Measurements from ENCODE around the gene ASCC3. TPM values are rescaled to one million over a fixed set of nuclear protein-coding genes. Genes with fewer than 3 reads are reported as not detected.

The ASCC3 gene
- total and polyA plus RNA-seq, 2 donors (not counting 1 experiment from before 2014, with no cell fraction given): 9.0 to 42.3 TPM

DNA sequence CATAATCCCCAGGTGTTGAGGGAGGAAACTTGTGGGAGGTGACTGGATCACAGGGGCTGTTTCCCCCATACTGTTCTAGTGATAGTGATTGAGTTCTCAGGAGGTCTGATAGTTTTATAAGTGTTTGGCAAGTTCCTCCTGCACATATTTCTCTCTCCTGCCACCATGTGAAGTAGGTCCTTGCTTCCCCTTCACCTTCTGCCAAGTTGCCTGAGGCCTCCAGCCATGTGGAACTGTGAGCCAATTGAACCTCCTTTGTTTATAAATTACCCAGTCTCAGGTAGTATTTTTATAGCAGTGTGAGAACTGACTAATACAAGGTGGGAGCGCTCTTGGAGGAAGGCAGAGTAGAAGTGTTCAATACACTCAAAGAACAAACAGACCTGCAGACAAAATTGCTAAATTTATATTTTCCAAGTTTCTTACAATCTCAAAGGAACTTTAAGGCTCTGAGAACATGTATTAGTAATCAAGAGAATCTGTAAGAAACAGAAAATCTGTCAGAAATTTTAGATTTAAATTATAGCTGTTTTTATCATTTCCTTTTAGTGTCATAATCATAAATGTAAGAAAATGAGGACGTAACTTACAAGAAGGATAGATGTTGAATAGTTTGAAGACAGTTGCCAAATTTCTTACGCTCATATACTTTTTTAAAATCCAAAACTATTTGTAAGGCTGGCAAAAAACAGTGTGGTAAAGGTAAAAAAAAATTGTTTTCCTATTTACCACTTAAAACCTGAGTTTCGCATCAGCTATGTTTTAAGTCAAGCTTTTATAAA is 77.7 kb downstream of the ASCC3 start:
- Mint-ChIP-seq H3K4me1 (peaks cover 15% of the 10 kb centered on the region), H3K27ac (no peak overlapping the region), H3K27me3 (no peaks in the 10 kb centered on the region), H3K9me3 (ENCODE audit: insufficient read depth) (no peaks in the 10 kb centered on the region), H3K4me3 (no peak overlapping the region)
- Histone ChIP-seq H3K4me3 (ENCODE audit: control extremely low read depth in 1 of 5, extremely low read depth in 1 of 5, insufficient read depth in 1 of 5, low read depth in 2 of 5, low read length in 4 of 5) (no peak overlapping the region), H2AFZ (ENCODE audit: insufficient read depth, low read depth, low read length, poor library complexity, severe bottlenecking) (no peak overlapping the region), H3K4me2 (replicated peaks; ENCODE audit: low read depth, low read length, poor library complexity, severe bottlenecking) (no peak overlapping the region), H4K20me1 (ENCODE audit: control insufficient read depth, insufficient read depth, low read length, poor library complexity, severe bottlenecking) (no peaks in the 10 kb centered on the region), H3K9ac (ENCODE audit: low read length) (no peak overlapping the region), H3K27me3 (replicated peaks in 1 of 4; ENCODE audit: control extremely low read depth in 1 of 4, control insufficient read depth in 3 of 4, insufficient read depth in 4 of 4, low read length in 3 of 4) (no peaks in the 10 kb centered on the region), H3K4me1 (ENCODE audit: control insufficient read depth in 2 of 2, insufficient read depth in 2 of 2, low read length in 2 of 2) (peaks cover 0 to 4% of the 10 kb centered on the region in 2 donors), H3K9me3 (ENCODE audit: control extremely low read depth in 1 of 3, control insufficient read depth in 2 of 3, insufficient read depth in 1 of 3, low read length in 2 of 3) (no peaks in the 10 kb centered on the region), H3K79me2 (ENCODE audit: control insufficient read depth, insufficient read depth, low read length) (no peaks in the 10 kb centered on the region), H3K27ac (ENCODE audit: low read length in 2 of 2) (peak overlapping the region in 1 of 2 donors; percentile 52), H3K36me3 (replicated peaks in 1 of 2; ENCODE audit: control extremely low read depth in 1 of 2, control insufficient read depth in 1 of 2, extremely low read depth in 1 of 2, insufficient read depth in 2 of 2, low read length in 1 of 2) (peaks cover 2 to 3% of the 10 kb centered on the region in 2 experiments)
- CTCF ChIA-PET: no interaction called here
- intact Hi-C loops (cut with micrococcal nuclease): no loop called here
- WGBS (ENCODE audit: insufficient coverage): no CpG with 5 or more reads among the region's 4 CpGs
- POLR2A ChIA-PET: no interaction called here
- TF ChIP-seq, protein P1, sequence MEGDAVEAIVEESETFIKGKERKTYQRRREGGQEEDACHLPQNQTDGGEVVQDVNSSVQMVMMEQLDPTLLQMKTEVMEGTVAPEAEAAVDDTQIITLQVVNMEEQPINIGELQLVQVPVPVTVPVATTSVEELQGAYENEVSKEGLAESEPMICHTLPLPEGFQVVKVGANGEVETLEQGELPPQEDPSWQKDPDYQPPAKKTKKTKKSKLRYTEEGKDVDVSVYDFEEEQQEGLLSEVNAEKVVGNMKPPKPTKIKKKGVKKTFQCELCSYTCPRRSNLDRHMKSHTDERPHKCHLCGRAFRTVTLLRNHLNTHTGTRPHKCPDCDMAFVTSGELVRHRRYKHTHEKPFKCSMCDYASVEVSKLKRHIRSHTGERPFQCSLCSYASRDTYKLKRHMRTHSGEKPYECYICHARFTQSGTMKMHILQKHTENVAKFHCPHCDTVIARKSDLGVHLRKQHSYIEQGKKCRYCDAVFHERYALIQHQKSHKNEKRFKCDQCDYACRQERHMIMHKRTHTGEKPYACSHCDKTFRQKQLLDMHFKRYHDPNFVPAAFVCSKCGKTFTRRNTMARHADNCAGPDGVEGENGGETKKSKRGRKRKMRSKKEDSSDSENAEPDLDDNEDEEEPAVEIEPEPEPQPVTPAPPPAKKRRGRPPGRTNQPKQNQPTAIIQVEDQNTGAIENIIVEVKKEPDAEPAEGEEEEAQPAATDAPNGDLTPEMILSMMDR (IDR thresholded peaks at IDR 0.05): no peak
- no peak for TF ChIP-seq EZH2 (IDR thresholded peaks at IDR 0.05; ENCODE audit: borderline replicate concordance, insufficient read depth, low read depth, low read length, poor library complexity, severe bottlenecking)
- ATAC-seq (ENCODE audit: low read depth): no peak
- DNase-seq: no peak

DNA sequence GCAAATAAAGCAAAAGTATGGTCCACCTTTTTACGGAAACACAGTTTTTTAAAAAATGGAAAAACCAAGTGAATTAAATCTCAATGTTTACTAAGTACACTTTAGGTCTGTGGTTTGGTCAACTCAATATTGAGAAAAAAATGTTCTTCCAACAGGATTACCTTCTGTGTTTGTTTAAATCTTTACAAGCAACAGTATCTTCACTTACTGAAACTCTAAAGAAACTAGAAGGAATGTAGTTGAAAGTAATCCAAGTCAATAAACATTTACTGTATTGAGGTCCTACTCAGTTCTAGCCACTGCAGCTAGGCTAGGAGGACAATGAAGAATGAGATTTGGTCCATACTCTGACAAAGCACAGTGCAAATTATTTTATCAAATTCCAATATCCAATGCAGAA is 80.1 kb downstream of the ASCC3 start:
- Mint-ChIP-seq H3K27ac (no peak overlapping the region), H3K4me3 (no peak overlapping the region), H3K27me3 (no peaks in the 10 kb centered on the region), H3K4me1 (peaks cover 20% of the 10 kb centered on the region), H3K9me3 (ENCODE audit: insufficient read depth) (no peaks in the 10 kb centered on the region)
- intact Hi-C loops (cut with micrococcal nuclease): no loop called here
- H3K27me3 ChIP-seq (replicated peaks in 1 of 4; ENCODE audit: control extremely low read depth in 1 of 4, control insufficient read depth in 3 of 4, insufficient read depth in 4 of 4, low read length in 3 of 4): no peaks in the 10 kb centered on the region
- peaks cover 2 to 3% of the 10 kb centered on the region in 2 experiments for H3K36me3 ChIP-seq (replicated peaks in 1 of 2; ENCODE audit: control extremely low read depth in 1 of 2, control insufficient read depth in 1 of 2, extremely low read depth in 1 of 2, insufficient read depth in 2 of 2, low read length in 1 of 2)
- H3K4me1 ChIP-seq (ENCODE audit: control insufficient read depth in 2 of 2, insufficient read depth in 2 of 2, low read length in 2 of 2): peaks cover 8 to 14% of the 10 kb centered on the region in 2 donors
- CTCF ChIA-PET: no interaction called here
- H3K4me2 ChIP-seq (replicated peaks; ENCODE audit: low read depth, low read length, poor library complexity, severe bottlenecking): no peak overlapping the region
- WGBS (ENCODE audit: insufficient coverage): no CpG with 5 or more reads among the region's 1 CpG
- no peaks in the 10 kb centered on the region for H3K9me3 ChIP-seq (ENCODE audit: control extremely low read depth in 1 of 3, control insufficient read depth in 2 of 3, insufficient read depth in 1 of 3, low read length in 2 of 3)
- H4K20me1 ChIP-seq (ENCODE audit: control insufficient read depth, insufficient read depth, low read length, poor library complexity, severe bottlenecking): no peaks in the 10 kb centered on the region
- H3K9ac ChIP-seq (ENCODE audit: low read length): no peak overlapping the region
- DNase-seq (no peak), ATAC-seq (ENCODE audit: low read depth) (no peak)
- H3K79me2 ChIP-seq (ENCODE audit: control insufficient read depth, insufficient read depth, low read length): no peaks in the 10 kb centered on the region
- POLR2A ChIA-PET: no interaction called here
- no peak overlapping the region for H2AFZ ChIP-seq (ENCODE audit: insufficient read depth, low read depth, low read length, poor library complexity, severe bottlenecking)
- H3K4me3 ChIP-seq (ENCODE audit: control extremely low read depth in 1 of 5, extremely low read depth in 1 of 5, insufficient read depth in 1 of 5, low read depth in 2 of 5, low read length in 4 of 5): no peak overlapping the region
- TF ChIP-seq, protein P1 (IDR thresholded peaks at IDR 0.05): no peak
- no peak for TF ChIP-seq EZH2 (IDR thresholded peaks at IDR 0.05; ENCODE audit: borderline replicate concordance, insufficient read depth, low read depth, low read length, poor library complexity, severe bottlenecking)
- no peak overlapping the region for H3K27ac ChIP-seq (ENCODE audit: low read length in 2 of 2)
